HEK293T (cell line): ENCODE data around the gene PI4KA.

Experiments used
- BHLHE40 ChIP-seq: fragments of 450-650 bp; IDR thresholded peaks from 2 replicates; pipeline ENCODE4 v1.6.1; 2016; ENCODE audit warnings: mild to moderate bottlenecking, moderate library complexity, borderline replicate concordance
- FOXA1 ChIP-seq: fragments of 450-650 bp; IDR thresholded peaks from 2 replicates; pipeline ENCODE4 v1.6.1; 2016; ENCODE audit warnings: mild to moderate bottlenecking
- FOXK2 ChIP-seq: fragments of 450-650 bp; IDR thresholded peaks from 2 replicates; pipeline ENCODE4 v1.6.1; 2016; ENCODE audit warnings: mild to moderate bottlenecking
- FOXM1 ChIP-seq: fragments of 450-650 bp; IDR thresholded peaks from 2 replicates; pipeline ENCODE4 v1.6.1; 2017; ENCODE audit warnings: mild to moderate bottlenecking, borderline replicate concordance
- NFRKB ChIP-seq: fragments of 450-650 bp; IDR thresholded peaks from 2 replicates; pipeline ENCODE4 v1.6.1; 2016; ENCODE audit warnings: mild to moderate bottlenecking, moderate library complexity
- SP1 ChIP-seq: fragments of 450-650 bp; IDR thresholded peaks from 2 replicates; pipeline ENCODE4 v1.6.1; 2017
- SUZ12 ChIP-seq: fragments of 450-650 bp; IDR thresholded peaks from 2 replicates; pipeline ENCODE4 v1.6.1; 2016; ENCODE audit warnings: mild to moderate bottlenecking
- ZNF384 ChIP-seq: fragments of 450-650 bp; IDR thresholded peaks from 2 replicates; pipeline ENCODE4 v1.6.1; 2016

DNA sequence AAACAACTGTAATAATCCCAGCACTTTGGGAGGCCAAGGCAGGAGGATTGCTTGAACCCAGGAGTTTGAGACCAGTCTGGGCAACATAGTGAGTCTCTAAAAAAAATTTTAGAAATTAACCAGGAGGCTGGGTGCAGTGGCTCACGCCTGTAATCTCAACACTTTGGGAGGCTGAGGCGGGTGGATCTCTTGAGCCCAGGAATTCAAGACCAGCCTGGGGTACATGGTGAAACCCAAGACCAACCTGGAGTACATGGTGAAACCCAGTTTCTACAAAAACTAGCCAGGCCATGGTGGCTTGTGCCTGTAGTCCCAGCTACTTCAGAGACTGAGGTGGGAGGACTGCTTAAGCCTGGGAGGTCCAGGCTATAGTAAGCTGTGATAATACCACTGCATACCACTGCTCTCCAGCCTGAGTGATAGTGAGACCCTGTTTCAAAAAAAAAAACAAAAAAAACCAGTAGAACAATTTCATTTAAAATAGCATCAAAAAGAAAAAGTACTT lies 11.2 kb downstream of the PI4KA start:
- no peak for TF ChIP-seq NFRKB
- no peak for TF ChIP-seq SP1
- TF ChIP-seq SUZ12 = no peak
- TF ChIP-seq FOXM1 = no peak
- no peak for TF ChIP-seq ZNF384
- TF ChIP-seq FOXK2 = no peak
- no peak for TF ChIP-seq BHLHE40
- no peak for TF ChIP-seq FOXA1
